Panc1 (cell line): ENCODE measurements around the gene KIF1C. TPM values are rescaled to one million over a fixed set of nuclear protein-coding genes. Genes with fewer than 3 reads are reported as not detected.

Experiments used
- ATAC-seq: fragments of 200-7000 bp; cut with Tn5 transposase; 2 replicates; pipeline ENCODE4 v1.9.1; 2020; ENCODE audit warnings: mild to moderate bottlenecking, moderate library complexity
- BruUV-seq: library from RNA; stranded (reverse); fragments of 400-500 nt; replicated peaks from 2 replicates; lab custom pipeline; 2021; lab: Mats Ljungman, UMichigan
- CTCF ChIA-PET: fragments of 300-600 bp; sonication (Branson Sonifier 250); formaldehyde crosslinking; loops from one replicate; lab custom pipeline; 2022; ENCODE audit warnings: antibody characterized with exemption; lab: Charles Lee
- POLR2A ChIA-PET: fragments of 300-600 bp; sonication (Branson Sonifier 250); formaldehyde crosslinking; loops from one replicate; lab custom pipeline; 2022; ENCODE audit warnings: antibody characterized with exemption; lab: Charles Lee
- DNase-seq: peaks from one replicate; pipeline ENCODE4 v3.0.0-alpha.2; 2010; ENCODE audit warnings: low read depth, low spot score
- H3K27ac ChIP-seq: 2 replicates; pipeline ENCODE4 v1.5.1; 2011; ENCODE audit warnings: mild to moderate bottlenecking, low read length, inconsistent platforms
- H3K27me3 ChIP-seq: fragments of 200-500 bp; sonication (Bioruptor generic); 2 replicates; pipeline ENCODE4 v1.6.0; 2014; ENCODE audit warnings: low read length, inconsistent platforms; ENCODE audit not compliant: control insufficient read depth, insufficient read depth
- H3K36me3 ChIP-seq: fragments of 200-500 bp; sonication (Bioruptor generic); 2 replicates; pipeline ENCODE4 v1.5.1; 2014; ENCODE audit warnings: inconsistent platforms, mild to moderate bottlenecking, low read length, moderate library complexity; ENCODE audit not compliant: control insufficient read depth, insufficient read depth
- H3K4me1 ChIP-seq: 2 replicates; pipeline ENCODE4 v1.5.1; 2011; ENCODE audit warnings: inconsistent platforms, mild to moderate bottlenecking, low read length, moderate library complexity; ENCODE audit not compliant: control insufficient read depth, insufficient read depth
- H3K4me3 ChIP-seq, 2 experiments: 2 replicates each; pipeline ENCODE4 v1.5.1; 2011 to 2012; ENCODE audit warnings: low read depth in 2 of 2, low read length in 2 of 2, mild to moderate bottlenecking in 2 of 2, inconsistent platforms in 1 of 2, moderate library complexity in 1 of 2
- H3K9me3 ChIP-seq: fragments of 200-500 bp; sonication (Bioruptor generic); 2 replicates; pipeline ENCODE4 v1.5.1; 2014; ENCODE audit warnings: low read depth, mild to moderate bottlenecking, inconsistent platforms, low read length, moderate library complexity; ENCODE audit not compliant: control insufficient read depth, insufficient read depth
- CTCF ChIP-seq: fragments of 450-650 bp; IDR thresholded peaks from 2 replicates; pipeline ENCODE4 v1.5.1; 2017; ENCODE audit warnings: mild to moderate bottlenecking
- POLR2AphosphoS5 ChIP-seq: IDR thresholded peaks from 2 replicates; pipeline ENCODE4 v1.6.1; 2012; ENCODE audit warnings: mild to moderate bottlenecking, low read depth, low read length, moderate library complexity
- REST ChIP-seq, 2 experiments: IDR thresholded peaks; 2 replicates each; pipeline ENCODE4 v1.6.1; 2011 to 2012; ENCODE audit warnings: low read depth in 2 of 2, control low read depth in 1 of 2, low read length in 1 of 2, mild to moderate bottlenecking in 1 of 2, moderate library complexity in 1 of 2; ENCODE audit not compliant: insufficient read depth in 1 of 2
- SIN3A ChIP-seq: IDR thresholded peaks from 2 replicates; pipeline ENCODE4 v1.6.1; 2012; ENCODE audit warnings: low read depth, mild to moderate bottlenecking, low read length, moderate library complexity, borderline replicate concordance; ENCODE audit not compliant: insufficient read depth
- TCF7L2 ChIP-seq: IDR thresholded peaks from 2 replicates; pipeline ENCODE4 v1.6.1; 2011; ENCODE audit warnings: mild to moderate bottlenecking, low read depth, low read length, inconsistent platforms
- in situ Hi-C: cut with HindIII; loops from 2 replicates; pipeline ENCODE4 v1.10.0; 2016; ENCODE audit warnings: low sequenced_read_pairs, low pct_unique_long_range_greater_than_20kb
- intact Hi-C: fragments of 100-400 bp; cut with micrococcal nuclease; formaldehyde crosslinking; loops from one replicate; pipeline ENCODE4 v1.10.0; 2022; ENCODE audit not compliant: unreplicated experiment
- total RNA-seq: library from RNA; stranded (reverse); gene quantifications from one replicate; pipeline ENCODE4 v1.2.1, GENCODE V29; 2021; ENCODE audit not compliant: unreplicated experiment

Gene KIF1C
- total RNA-seq, 1 experiment from 2014 or later, result 117 TPM

GRCh38 chr17:4970273-4970672, 27.5 kb upstream of the KIF1C start:
- H3K4me1 ChIP-seq, result peaks cover 15% of the 10 kb centered on the region
- peak overlapping the region; percentile 97; the same call in 1 of the 2 replicates for H3K27ac ChIP-seq
- intact Hi-C loops (no loop called here), in situ Hi-C loops (no loop called here)
- ATAC-seq (no peak), DNase-seq (no peak)
- ChIA-PET CTCF (no interaction called here), POLR2A (no interaction called here)
- no peaks in the 10 kb centered on the region for H3K27me3 ChIP-seq
- no peak overlapping the region for H3K4me3 ChIP-seq
- H3K9me3 ChIP-seq, result no peaks in the 10 kb centered on the region
- no peak for TF ChIP-seq POLR2AphosphoS5
- TF ChIP-seq TCF7L2, result no peak
- no peak for TF ChIP-seq SIN3A
- TF ChIP-seq REST (IDR thresholded peaks at IDR 0.05; ENCODE audit: insufficient read depth in 1 of 2, low read depth in 2 of 2, low read length in 1 of 2), result no peak
- no peak for TF ChIP-seq CTCF
- BruUV-seq, result no TSS peak
- no peaks in the 10 kb centered on the region for H3K36me3 ChIP-seq

DNA sequence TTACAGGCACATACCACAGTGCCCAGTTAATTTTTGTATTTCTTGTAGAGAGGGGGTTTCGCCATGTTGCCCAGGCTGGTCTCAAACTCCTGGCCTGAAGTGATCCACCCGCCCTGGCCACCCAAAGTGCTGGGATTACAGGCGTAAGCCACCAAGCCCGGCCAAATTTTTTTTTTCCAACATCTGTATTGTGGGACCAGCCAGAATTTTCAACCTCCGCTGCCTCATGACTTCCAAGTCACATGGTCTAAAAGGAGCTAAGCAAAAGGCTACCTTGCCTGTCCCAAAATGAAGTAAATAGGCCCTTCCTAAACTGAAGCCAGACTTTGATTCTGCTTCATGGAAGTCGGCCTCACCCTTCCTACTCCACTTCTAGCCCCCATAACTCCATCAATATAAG, 25.9 kb upstream of the KIF1C start:
- DNase-seq, result no peak
- in situ Hi-C loops, result no loop called here
- Histone ChIP-seq H3K27ac (no peak overlapping the region), H3K9me3 (no peaks in the 10 kb centered on the region), H3K27me3 (no peaks in the 10 kb centered on the region), H3K4me1 (peaks cover 11% of the 10 kb centered on the region), H3K4me3 (no peak overlapping the region), H3K36me3 (no peaks in the 10 kb centered on the region)
- ChIA-PET CTCF (no interaction called here), POLR2A (interaction anchor here (0.7 kb wide), 1 partner anchor 200 kb away, joined by 3 read pairs; no protein-coding TSS in a partner anchor)
- no peak for ATAC-seq
- TF ChIP-seq TCF7L2 (no peak), POLR2AphosphoS5 (no peak), CTCF (no peak)
- intact Hi-C loops, result no loop called here
- BruUV-seq, result no TSS peak
